HepG2 (cell line): Measurements from ENCODE around the gene ZNF282. TPM values are rescaled to one million over a fixed set of nuclear protein-coding genes. Genes with fewer than 3 reads are reported as not detected.

ENCODE experiments used
- ARID2 ChIP-seq: sonication (generic); formaldehyde crosslinking; IDR thresholded peaks from 2 replicates; pipeline ENCODE4 v1.8.1; 2022; ENCODE audit warnings: mild to moderate bottlenecking, missing genetic modification reagents, borderline replicate concordance
- HNRNPL ChIP-seq: fragments of 200-400 bp; formaldehyde crosslinking; IDR thresholded peaks from 2 replicates; pipeline ENCODE4 v1.6.1; 2017; ENCODE audit warnings: mild to moderate bottlenecking, low read depth, low read length
- KAT8 ChIP-seq: IDR thresholded peaks from 2 replicates; pipeline ENCODE4 v1.6.1; 2016; ENCODE audit warnings: missing genetic modification reagents, missing compliant biosample characterization
- ZNF30 ChIP-seq: sonication (generic); formaldehyde crosslinking; IDR thresholded peaks from 2 replicates; pipeline ENCODE4 v1.5.0; 2020; ENCODE audit warnings: mild to moderate bottlenecking, missing genetic modification reagents
- polyA plus RNA-seq, 8 experiments: library from polyadenylated mRNA; depleted of rRNA in 3 of 8; stranded (reverse) in 7 of 8; unstranded in 1 of 8; fragments of >200 nt; fragmentation: Illumina TruSeq in 4 of 8; extraction: Trizol in 4 of 8; gene quantifications; 2 replicates each; pipeline versions ENCODE4 v1.2.1 to v1.2.3, GENCODE V29; 2011 to 2016; ENCODE audit warnings: low read depth in 4 of 8, missing spikeins in 1 of 8, mixed read lengths in 1 of 8; ENCODE audit not compliant: insufficient read depth in 1 of 8
- total RNA-seq, 5 experiments: library from RNA; depleted of rRNA; stranded (reverse); fragments of >200 nt; fragmentation: Illumina TruSeq; extraction: Trizol; gene quantifications; 2 replicates each; pipeline ENCODE4 v1.2.3, GENCODE V29; 2016; ENCODE audit warnings: low read depth in 1 of 5
- TF ChIP-seq, protein P1 (sequence below): sonication (generic); formaldehyde crosslinking; IDR thresholded peaks from 2 replicates; pipeline ENCODE4 v1.5.0; 2020; ENCODE audit warnings: missing genetic modification reagents
- TF ChIP-seq, protein P2 (sequence below): sonication (generic); formaldehyde crosslinking; conservative IDR thresholded peaks from 2 replicates; pipeline ENCODE4 v1.4.0; 2020; ENCODE audit warnings: missing genetic modification reagents
- TF ChIP-seq, protein P3 (sequence below): sonication (generic); formaldehyde crosslinking; IDR thresholded peaks from 2 replicates; pipeline ENCODE4 v1.8.1; 2023; ENCODE audit warnings: mild to moderate bottlenecking, missing genetic modification reagents
- TF ChIP-seq, protein P4 (sequence below): sonication (generic); formaldehyde crosslinking; IDR thresholded peaks from 2 replicates; pipeline ENCODE4 v1.5.1; 2020; ENCODE audit warnings: mild to moderate bottlenecking, missing genetic modification reagents

The ZNF282 gene
- total and polyA plus RNA-seq, 2 of the 13 experiments (the other 11 are each of a cell fraction or from before 2014, with no cell fraction given): 9.1 to 20.9 TPM

DNA sequence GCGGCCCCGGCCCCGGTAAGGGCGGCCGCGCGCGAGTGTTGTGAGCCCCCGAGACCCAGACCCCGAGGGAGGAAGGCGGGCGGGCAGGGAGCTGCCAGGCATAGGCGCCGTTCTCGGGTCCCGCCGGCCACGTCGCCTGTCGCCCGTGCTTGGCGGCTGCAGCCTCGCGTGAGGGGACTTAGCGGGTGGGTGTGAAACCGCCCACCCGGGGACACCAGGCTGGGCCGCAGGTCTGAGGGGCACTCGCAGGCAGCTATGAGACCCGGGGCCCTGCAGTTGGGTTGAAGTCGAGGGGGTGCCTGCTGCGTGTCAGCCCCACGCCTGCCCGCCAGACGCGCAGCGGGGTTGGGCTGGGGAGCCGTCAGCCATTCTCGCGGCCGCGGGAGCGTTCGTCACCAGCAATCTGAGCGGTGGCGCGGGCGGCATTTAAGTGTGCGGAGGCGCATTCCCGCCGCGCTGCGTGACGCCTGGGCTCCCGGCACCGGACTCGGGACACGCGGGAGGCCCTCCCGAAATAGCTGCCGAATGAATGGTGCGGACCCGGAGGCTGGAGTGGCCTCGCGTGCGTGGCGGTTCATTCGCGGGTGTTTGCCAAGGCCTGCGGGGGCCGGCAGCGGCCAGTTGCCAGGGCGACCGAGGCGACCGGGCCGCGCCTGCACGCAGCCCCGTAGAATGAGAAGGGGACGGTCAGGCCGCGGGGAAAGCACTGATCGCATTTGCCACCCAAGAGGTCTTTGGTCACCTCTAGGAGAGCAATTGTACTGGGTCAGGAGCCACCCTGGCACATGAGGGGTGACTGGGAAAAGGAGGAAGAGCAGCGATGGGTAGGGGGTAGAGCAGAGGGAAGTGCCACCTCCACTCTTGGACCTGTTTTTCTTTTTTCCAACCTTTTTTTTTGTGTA, 47.3 kb upstream of the ZNF282 start (continued):
- TF ChIP-seq, protein P1, sequence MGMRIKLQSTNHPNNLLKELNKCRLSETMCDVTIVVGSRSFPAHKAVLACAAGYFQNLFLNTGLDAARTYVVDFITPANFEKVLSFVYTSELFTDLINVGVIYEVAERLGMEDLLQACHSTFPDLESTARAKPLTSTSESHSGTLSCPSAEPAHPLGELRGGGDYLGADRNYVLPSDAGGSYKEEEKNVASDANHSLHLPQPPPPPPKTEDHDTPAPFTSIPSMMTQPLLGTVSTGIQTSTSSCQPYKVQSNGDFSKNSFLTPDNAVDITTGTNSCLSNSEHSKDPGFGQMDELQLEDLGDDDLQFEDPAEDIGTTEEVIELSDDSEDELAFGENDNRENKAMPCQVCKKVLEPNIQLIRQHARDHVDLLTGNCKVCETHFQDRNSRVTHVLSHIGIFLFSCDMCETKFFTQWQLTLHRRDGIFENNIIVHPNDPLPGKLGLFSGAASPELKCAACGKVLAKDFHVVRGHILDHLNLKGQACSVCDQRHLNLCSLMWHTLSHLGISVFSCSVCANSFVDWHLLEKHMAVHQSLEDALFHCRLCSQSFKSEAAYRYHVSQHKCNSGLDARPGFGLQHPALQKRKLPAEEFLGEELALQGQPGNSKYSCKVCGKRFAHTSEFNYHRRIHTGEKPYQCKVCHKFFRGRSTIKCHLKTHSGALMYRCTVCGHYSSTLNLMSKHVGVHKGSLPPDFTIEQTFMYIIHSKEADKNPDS (CRISPR knock-in tag): no peak; the same call in 1 of the 2 replicates
- 0 out of 2 replicates have a peak, but pooled peaks have one; percentile 2 for TF ChIP-seq HNRNPL
- TF ChIP-seq ZNF30: 0 out of 2 replicates have a peak, but pooled peaks have one; percentile 69
- TF ChIP-seq, protein P2, sequence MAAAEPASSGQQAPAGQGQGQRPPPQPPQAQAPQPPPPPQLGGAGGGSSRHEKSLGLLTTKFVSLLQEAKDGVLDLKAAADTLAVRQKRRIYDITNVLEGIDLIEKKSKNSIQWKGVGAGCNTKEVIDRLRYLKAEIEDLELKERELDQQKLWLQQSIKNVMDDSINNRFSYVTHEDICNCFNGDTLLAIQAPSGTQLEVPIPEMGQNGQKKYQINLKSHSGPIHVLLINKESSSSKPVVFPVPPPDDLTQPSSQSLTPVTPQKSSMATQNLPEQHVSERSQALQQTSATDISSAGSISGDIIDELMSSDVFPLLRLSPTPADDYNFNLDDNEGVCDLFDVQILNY (CRISPR knock-in tag): 0 out of 2 replicates have a peak, but pooled peaks have one; percentile 32
- TF ChIP-seq, protein P3, sequence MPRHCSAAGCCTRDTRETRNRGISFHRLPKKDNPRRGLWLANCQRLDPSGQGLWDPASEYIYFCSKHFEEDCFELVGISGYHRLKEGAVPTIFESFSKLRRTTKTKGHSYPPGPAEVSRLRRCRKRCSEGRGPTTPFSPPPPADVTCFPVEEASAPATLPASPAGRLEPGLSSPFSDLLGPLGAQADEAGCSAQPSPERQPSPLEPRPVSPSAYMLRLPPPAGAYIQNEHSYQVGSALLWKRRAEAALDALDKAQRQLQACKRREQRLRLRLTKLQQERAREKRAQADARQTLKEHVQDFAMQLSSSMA: no peak
- TF ChIP-seq KAT8 (CRISPR knock-in tag): no peak
- no peak for TF ChIP-seq ARID2 (CRISPR knock-in tag)
- TF ChIP-seq, protein P4, sequence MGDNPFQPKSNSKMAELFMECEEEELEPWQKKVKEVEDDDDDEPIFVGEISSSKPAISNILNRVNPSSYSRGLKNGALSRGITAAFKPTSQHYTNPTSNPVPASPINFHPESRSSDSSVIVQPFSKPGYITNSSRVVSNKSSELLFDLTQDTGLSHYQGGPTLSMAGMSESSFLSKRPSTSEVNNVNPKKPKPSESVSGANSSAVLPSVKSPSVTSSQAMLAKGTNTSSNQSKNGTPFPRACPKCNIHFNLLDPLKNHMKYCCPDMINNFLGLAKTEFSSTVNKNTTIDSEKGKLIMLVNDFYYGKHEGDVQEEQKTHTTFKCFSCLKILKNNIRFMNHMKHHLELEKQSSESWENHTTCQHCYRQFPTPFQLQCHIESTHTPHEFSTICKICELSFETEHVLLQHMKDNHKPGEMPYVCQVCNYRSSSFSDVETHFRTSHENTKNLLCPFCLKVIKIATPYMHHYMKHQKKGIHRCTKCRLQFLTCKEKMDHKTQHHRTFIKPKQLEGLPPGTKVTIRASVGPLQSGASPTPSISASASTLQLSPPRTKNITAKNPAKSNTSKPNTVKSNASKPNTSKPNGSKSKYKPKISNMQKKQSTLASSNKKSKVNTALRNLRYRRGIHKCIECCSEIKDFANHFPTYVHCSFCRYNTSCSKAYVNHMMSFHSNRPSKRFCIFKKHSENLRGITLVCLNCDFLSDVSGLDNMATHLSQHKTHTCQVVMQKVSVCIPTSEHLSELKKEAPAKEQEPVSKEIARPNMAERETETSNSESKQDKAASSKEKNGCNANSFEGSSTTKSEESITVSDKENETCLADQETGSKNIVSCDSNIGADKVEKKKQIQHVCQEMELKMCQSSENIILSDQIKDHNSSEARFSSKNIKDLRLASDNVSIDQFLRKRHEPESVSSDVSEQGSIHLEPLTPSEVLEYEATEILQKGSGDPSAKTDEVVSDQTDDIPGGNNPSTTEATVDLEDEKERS (CRISPR knock-in tag): no peak
